K562 (cell line): ENCODE results near the gene NEDD8. TPM values are rescaled to one million over a fixed set of nuclear protein-coding genes. Genes with fewer than 3 reads are reported as not detected.

Experiments
- CREB1 ChIP-seq, 2 experiments: sonication (generic) in 1 of 2; formaldehyde crosslinking in 1 of 2; IDR thresholded peaks; 2 replicates each; pipeline versions ENCODE4 v1.6.1 to v1.8.0; 2012 to 2022; ENCODE audit warnings: inconsistent platforms in 1 of 2, mild to moderate bottlenecking in 1 of 2, missing genetic modification reagents in 1 of 2, moderate library complexity in 1 of 2
- CTCF ChIP-seq, 3 experiments: IDR thresholded peaks in 2 of 3; conservative IDR thresholded peaks in 1 of 3; 2 replicates each; pipeline ENCODE4 v1.5.1; 2011 to 2012; ENCODE audit warnings: low read length in 3 of 3, mild to moderate bottlenecking in 3 of 3, control low read depth in 2 of 3, improper control_type of control experiment in 1 of 3, inconsistent platforms in 1 of 3, low read depth in 1 of 3, mixed read lengths in 1 of 3, moderate library complexity in 1 of 3; ENCODE audit not compliant: insufficient read depth in 2 of 3
- DIDO1 ChIP-seq: fragments of 450-650 bp; IDR thresholded peaks from 2 replicates; pipeline ENCODE4 v1.6.1; 2016; ENCODE audit warnings: low read depth, missing biosample characterization, missing genetic modification characterization
- EWSR1 ChIP-seq: fragments of 450-650 bp; IDR thresholded peaks from 2 replicates; pipeline ENCODE4 v1.6.1; 2018; ENCODE audit warnings: borderline replicate concordance, mild to moderate bottlenecking, low read depth, moderate library complexity; ENCODE audit not compliant: partially characterized antibody
- HBP1 ChIP-seq: fragments of 450-650 bp; formaldehyde crosslinking; IDR thresholded peaks from 2 replicates; pipeline ENCODE4 v1.4.0; 2022; ENCODE audit warnings: missing genetic modification characterization
- HEY1 ChIP-seq: fragments of 250-450 bp; sonication (Bioruptor Pico); IDR thresholded peaks from 2 replicates; pipeline ENCODE4 v1.5.0; 2020; ENCODE audit warnings: mild to moderate bottlenecking, moderate library complexity, borderline replicate concordance
- NR3C1 ChIP-seq: sonication (generic); formaldehyde crosslinking; IDR thresholded peaks from 2 replicates; pipeline ENCODE4 v1.8.1; 2022; ENCODE audit warnings: missing genetic modification reagents
- POLR2A ChIP-seq: fragments of 450-650 bp; conservative IDR thresholded peaks from 2 replicates; pipeline ENCODE4 v1.6.1; 2016
- RNF2 ChIP-seq: sonication (generic); IDR thresholded peaks from 2 replicates; pipeline ENCODE4 v1.6.1; 2016
- SMARCC2 ChIP-seq: fragments of 450-650 bp; IDR thresholded peaks from 2 replicates; pipeline ENCODE4 v1.6.1; 2017; ENCODE audit warnings: antibody characterized with exemption, moderate library complexity, mild to moderate bottlenecking, low read depth
- SPI1 ChIP-seq: IDR thresholded peaks from 2 replicates; pipeline ENCODE4 v1.6.1; 2011; ENCODE audit warnings: low read depth, low read length, control low read depth, borderline replicate concordance
- STAT6 ChIP-seq: sonication (generic); formaldehyde crosslinking; IDR thresholded peaks from 2 replicates; pipeline ENCODE4 v1.8.1; 2023; ENCODE audit warnings: mild to moderate bottlenecking, missing genetic modification reagents
- TAF9B ChIP-seq: fragments of 450-650 bp; IDR thresholded peaks from 2 replicates; pipeline ENCODE4 v1.6.1; 2018; ENCODE audit warnings: mild to moderate bottlenecking; ENCODE audit not compliant: partially characterized antibody
- ZNF511 ChIP-seq: sonication (generic); formaldehyde crosslinking; IDR thresholded peaks from 2 replicates; pipeline ENCODE4 v1.8.0; 2022; ENCODE audit warnings: mild to moderate bottlenecking, missing genetic modification reagents
- polyA plus RNA-seq, 8 experiments: library from polyadenylated mRNA; depleted of rRNA in 4 of 8; stranded (reverse) in 5 of 8; unstranded in 3 of 8; fragments of >200 nt; fragmentation: Nextera tagmentation in 2 of 8; fragmentation: Illumina TruSeq in 1 of 8; extraction: Ambion mirVana in 2 of 8; extraction: Trizol in 1 of 8; gene quantifications; 2 replicates each; pipeline versions ENCODE4 v1.2.1 to v1.2.3, GENCODE V29; 2011 to 2014; ENCODE audit warnings: inconsistent platforms in 1 of 8, missing spikeins in 1 of 8
- total RNA-seq, 7 experiments: library from RNA; depleted of rRNA in 6 of 7; stranded (reverse); fragments of >200 nt in 6 of 7; fragmentation: Illumina TruSeq in 2 of 7; extraction: Trizol in 2 of 7; gene quantifications; 2 replicates each; pipeline versions ENCODE4 v1.2.1 to v1.2.3, GENCODE V29; 2011 to 2021; ENCODE audit warnings: low replicate concordance in 1 of 7
- TF ChIP-seq, protein P1 (sequence below): fragments of 200-800 bp; sonication (Bioruptor generic); IDR thresholded peaks from 2 replicates; pipeline ENCODE4 v1.6.1; 2017; ENCODE audit warnings: missing genetic modification characterization, missing compliant biosample characterization

The NEDD8 gene
- total and polyA plus RNA-seq, 9 of the 15 experiments (the other 6 are each of a cell fraction or from before 2014, with no cell fraction given) = 142 to 691 (median 260) TPM

GRCh38 chr14:24232645-24233537 is 724 bp upstream of the NEDD8 start, which contains the start of gene GMPR2 (continued):
- TF ChIP-seq SPI1 = peak; percentile 42; the same call in 1 of the 2 replicates
- TF ChIP-seq CTCF (IDR thresholded peaks at IDR 0.05 in 2 of 3, conservative IDR thresholded peaks at IDR 0.05 in 1 of 3; ENCODE audit: insufficient read depth in 2 of 3, low read depth in 1 of 3, low read length in 3 of 3) = no peak
- no peak for TF ChIP-seq ZNF511 (CRISPR knock-in tag)
- no peak for TF ChIP-seq HEY1 (CRISPR knock-in tag)
- no peak; the same call in 1 of the 2 replicates for TF ChIP-seq RNF2
- TF ChIP-seq DIDO1 (tag) = 0 out of 2 replicates have a peak, but pooled peaks have one; percentile 16
- no peak for TF ChIP-seq STAT6 (CRISPR knock-in tag)
- no peak for TF ChIP-seq NR3C1
- TF ChIP-seq, protein P1, sequence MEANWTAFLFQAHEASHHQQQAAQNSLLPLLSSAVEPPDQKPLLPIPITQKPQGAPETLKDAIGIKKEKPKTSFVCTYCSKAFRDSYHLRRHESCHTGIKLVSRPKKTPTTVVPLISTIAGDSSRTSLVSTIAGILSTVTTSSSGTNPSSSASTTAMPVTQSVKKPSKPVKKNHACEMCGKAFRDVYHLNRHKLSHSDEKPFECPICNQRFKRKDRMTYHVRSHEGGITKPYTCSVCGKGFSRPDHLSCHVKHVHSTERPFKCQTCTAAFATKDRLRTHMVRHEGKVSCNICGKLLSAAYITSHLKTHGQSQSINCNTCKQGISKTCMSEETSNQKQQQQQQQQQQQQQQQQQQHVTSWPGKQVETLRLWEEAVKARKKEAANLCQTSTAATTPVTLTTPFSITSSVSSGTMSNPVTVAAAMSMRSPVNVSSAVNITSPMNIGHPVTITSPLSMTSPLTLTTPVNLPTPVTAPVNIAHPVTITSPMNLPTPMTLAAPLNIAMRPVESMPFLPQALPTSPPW (CRISPR knock-in tag) = peak; percentile 62
- TF ChIP-seq HBP1 (CRISPR knock-in tag) = no peak
- no peak for TF ChIP-seq CREB1 (IDR thresholded peaks at IDR 0.05)
- TF ChIP-seq CREB1 (CRISPR knock-in tag; IDR thresholded peaks at IDR 0.05) = no peak
- TF ChIP-seq EWSR1 = no peak
- peak; percentile 64 for TF ChIP-seq POLR2A
- no peak for TF ChIP-seq SMARCC2
- peak; percentile 38 for TF ChIP-seq TAF9B
